HG02798 (cell line): ENCODE results near the gene ITPKB.

Experiments
- ATAC-seq: cut with Tn5 transposase; IDR thresholded peaks from one replicate; pipeline ENCODE4 v1.9.1; 2021; ENCODE audit warnings: mild to moderate bottlenecking; ENCODE audit not compliant: unreplicated experiment, poor library complexity

The ITPKB gene

DNA sequence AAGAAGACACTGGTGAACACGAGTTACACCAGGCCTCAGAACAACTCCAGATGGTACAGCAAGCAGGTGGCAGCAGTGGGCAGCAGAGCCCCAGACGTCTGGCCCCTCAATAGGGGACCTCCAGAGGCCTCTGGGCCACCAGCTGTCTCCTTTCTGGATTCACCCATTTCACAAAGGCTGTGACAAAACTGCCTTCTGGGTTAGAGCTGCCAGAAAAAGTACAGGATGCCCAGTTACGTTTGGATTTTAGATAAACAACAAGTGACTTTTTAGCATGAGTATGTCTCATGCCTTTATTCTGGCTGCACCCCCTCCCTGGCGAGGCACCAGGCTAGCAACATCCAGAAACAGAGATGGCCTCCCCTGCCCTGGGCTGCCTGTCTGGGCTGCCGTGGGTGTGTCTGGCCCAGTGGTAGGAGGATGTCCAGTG lies 30.1 kb downstream of the ITPKB start:
- ATAC-seq = no peak

DNA sequence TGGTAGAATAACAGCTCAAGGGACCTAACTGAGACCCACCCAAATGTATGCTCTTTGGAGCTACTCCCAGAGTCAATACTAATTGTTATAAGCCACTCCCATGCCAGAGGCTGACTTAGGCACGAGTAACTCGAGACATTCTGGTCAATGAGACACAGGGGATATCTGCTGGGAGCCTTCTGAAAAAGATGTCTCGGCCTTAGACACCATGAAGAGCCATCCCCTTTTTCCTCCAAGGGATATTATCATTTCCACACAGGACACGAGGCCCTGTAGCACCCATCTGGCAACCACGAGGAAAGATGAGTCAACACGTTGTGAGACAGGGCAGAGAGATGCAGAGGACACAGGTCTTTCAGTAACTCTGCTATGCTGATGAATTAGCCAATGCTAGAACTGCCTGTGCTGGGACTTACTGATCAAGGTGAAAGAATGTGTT lies 30.7 kb downstream of the ITPKB start:
- ATAC-seq = no peak

DNA sequence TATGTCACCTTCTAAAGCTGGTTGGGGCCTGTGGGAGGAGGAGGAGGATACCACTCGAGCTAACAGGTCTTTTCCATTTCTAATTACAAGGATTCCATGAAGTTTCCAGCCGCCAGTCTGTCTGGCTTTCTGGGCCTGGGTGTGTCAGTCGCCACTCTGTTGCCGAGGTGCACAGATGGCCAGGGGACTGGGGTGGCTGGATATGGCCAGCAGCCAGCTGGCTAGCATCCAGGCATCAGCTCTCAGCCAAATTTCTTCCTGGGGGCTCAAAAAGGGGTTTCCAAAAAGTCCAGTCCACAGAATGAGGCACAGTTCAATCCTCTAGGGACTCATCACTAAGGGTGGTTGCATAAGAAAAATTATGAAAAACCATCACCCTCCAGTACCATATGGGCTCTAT lies 32.4 kb downstream of the ITPKB start:
- no peak for ATAC-seq

DNA sequence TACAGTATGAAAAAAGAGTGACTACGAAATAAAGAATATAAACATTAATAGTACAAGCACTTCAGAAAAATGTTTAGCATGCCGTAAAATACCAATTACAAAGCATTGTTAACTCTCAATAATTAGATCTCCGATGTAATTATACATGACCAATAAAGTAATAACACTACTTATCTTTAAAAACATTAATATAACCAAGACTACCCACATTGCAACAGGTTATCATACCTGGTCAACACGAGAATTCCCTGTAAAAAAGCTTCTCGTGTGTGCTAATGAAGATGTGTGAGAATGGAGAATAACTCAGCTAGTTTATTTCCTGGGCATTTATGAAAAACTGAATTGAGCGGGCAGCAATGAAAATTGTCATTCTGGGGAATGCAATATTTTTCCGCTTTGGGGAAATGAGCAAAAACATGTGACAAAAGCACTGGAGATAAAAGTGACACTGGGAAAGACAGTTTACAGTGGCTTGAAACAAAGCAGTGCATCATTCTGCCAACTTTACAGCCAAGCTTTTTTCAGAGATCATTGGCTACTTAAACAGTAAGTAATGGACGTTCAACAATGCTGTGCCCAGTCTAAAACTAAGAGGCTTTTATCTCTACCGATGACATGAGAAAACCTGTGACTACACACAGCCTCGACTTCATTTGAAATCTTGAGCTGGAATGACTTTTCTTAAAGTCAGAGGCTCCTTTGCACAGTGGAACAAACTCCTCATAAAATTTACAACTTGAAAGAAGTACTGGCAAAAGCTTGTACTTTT lies 34.7 kb downstream of the ITPKB start:
- no peak for ATAC-seq

DNA sequence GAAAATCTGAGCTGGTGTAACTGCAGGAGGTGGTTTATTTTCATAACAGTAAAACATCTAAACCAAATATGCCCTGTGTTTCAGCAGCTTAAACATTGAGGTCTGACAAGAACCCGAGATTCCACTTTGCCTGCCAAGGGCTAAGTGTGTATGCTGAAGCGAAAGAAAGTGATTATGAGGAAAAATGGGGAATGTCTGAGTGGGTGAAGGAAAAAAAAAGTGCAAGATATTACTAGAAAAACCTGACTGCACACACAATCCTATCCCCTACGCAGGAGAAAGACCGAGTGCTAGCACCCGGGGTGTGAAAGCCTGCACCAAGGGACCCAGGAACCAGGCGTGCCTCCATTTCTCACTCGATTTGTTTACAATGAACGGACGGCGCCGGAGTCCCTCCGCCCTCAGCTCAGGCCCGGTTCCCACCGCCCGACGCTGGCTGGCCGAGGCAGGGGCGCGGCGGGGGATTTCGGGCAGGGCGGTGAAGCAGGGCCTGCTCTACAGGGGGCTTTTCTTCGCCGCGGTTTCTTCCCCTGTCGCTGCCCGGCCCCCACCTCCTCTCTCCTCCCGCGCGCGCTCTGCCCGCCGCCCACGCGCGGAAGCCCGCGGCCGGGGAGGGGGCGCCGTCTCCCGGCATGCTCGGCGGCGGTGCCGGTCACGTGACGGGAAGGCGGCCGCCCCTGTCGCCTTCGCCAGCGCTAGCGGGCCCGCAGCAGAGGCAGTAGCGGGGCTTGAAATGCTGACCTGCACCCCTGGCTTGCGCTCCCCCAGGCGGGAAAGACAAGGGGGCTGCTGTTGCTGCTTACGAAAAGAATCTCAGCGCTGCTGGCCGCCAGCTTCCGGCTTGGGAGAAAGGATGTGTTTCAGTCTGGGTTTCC lies 35.9 kb downstream of the ITPKB start:
- peak; percentile 91 for ATAC-seq

DNA sequence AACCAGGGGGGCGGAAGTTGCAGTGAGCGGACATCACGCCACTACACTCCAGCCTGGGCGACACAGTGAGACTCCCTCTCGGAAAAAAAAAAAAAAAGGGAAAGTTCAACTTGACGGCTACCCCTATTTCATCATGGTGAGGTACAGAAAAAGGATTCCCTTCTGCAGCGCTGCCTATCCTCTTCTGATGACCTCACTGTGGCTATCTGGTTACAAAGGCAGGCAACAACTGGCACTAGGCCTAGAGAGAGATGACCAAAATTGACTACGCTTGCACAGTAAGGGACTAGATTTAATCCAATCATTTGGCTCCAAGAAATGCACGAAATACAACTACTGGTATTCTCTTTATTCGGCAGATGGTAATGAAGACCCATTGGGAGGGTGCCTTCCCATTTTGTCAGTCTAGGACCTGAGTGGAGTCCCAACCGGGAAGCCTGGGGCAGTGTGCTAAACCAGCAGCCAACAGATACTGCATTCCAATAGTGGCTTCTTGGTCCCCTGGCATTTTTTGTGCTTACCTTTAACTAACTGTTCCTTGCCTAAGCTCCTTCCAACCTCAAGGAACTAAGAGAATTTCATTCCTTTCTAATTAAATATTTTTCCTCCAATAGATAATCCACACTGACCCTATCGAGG lies 36.6 kb downstream of the ITPKB start:
- ATAC-seq = no peak

DNA sequence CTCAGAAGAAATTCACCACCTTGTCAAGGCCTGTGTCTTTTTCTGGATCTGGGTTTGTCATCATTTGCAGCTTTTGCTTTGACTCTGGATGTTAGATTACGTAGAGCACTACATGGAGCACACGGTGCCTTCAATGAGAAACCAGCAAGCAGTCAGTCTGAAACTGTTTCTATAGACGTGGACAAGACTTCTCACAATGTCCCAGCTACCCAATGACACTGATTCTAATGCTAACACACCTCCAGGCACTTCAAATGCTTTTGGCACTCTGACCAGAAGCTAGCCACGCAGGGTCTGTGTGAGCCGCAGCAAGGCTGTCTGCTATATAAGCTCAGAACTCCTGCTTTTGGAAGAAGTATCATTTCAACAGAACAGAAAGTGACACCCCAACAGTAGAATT lies 38.2 kb downstream of the ITPKB start:
- no peak for ATAC-seq

DNA sequence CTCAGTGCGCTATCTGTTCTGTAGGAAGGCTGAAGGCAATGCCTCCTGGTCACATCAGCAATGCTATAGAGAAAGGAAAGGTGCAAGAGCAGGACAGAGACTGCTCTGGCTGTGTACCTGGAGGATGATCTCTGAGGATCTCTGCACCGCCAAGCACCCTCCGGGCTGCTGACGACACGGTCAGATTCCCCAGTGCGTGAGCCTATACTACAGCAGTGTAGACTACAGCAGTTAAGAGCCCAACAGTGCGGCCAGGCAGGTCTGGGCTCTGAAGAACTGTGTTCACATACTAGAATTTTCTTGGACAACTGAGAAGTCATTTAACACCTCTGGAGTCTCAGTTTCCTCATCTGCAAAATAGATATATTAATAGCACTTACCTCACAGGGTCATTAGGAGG lies 39.9 kb downstream of the ITPKB start:
- no peak for ATAC-seq

DNA sequence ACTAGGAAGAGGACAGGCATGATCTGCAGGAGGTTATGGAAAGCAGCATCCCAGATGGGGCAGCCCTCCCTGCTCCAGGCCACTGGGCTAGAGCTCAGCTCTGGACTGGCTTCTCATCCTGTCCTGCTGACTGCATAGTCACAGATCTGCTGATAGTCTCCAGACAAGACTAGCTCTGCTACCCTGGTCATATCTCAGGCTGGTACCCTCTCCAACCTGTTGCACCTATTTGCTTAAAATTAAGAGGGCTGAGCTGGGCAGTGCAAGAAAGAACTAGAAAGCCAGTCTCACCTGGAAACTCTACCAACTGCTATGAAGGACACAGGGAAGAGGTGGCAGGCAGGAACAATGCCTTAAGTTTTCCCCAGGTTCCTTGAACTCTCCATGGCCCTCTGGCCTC lies 40.4 kb downstream of the ITPKB start:
- ATAC-seq = no peak

DNA sequence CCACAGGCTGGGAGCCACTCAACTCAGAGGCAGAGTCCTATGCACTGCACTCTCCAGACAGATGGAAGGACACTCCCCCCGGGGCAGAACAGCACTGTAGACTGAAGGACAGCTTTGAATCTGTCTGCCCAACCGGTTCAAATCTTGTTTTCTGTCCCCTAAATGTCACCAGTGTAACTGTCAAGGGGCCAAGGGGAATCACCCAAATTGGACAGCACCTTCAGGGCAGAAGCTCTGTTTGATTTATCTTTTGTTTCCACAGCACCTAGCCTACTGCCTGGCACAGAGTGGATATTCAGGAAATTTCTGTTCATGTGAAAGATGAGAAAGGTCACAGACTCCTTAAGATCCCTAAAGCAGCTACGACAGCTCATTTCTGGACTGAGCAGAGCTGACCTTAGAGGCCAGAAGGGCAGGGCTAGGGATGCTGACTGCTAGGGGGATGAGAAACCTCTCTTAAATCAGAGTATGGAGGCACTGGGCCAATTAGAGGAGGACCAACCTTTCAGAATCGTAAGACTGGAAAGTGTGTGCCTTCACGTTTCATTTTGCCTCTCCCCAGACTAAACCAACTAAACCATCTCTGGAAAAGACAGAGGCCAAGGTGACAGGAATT lies 41.0 kb downstream of the ITPKB start:
- peak; percentile 13 for ATAC-seq

DNA sequence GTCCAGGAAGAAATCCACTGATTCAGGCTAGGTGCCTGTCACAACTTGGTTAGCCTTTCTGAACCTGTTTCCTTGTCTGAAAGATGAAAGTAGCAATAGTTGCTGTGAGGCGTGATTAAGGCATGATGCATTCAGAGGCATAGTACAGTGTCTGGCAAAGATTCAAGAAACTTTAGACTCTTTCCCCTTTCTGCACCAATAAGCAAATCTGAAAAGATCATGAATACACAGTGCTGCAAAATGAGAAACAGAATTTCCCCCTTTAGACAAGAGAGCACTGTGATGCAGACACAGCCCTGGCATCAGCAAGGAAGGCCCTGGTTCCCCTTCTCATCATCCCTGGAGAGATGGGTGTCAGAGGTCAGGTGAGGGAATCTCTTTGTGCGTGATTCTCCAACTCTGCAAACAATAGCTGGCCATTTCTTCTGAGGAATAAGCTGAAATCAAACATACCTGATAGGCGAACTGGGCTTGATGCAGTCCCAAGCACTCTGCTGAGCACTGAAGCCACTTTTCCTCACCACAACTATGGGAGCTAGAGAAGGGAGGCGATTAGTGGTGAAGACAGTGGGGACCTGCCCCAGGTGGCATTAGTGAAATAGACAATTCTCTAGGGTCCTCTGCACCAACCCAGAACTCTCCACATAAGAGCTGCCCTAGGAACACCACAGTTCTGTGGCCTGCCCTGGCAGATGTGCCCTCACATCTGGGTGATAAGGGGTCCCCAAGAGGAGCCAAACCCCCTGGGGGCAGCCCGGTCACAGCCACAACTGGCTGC lies 41.7 kb downstream of the ITPKB start:
- peak; percentile 64 for ATAC-seq

DNA sequence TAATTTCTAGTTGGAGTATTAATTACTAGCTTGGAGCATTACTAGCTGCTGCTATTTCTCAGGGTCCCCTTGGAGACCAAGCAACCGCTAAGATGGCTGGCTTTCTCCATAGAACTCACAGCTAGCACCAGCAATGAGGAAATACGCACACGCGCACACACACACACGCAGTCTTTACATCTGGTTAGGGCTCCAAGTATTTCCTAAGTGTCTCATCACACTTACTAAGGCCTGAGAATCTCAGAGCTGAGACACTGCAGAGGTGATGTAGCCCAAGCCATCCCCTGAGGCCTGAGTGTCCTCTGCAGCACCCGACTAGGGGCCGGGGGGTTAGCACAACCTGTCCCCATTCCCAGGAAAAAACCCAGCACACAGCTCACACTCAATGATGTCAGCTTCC lies 42.5 kb downstream of the ITPKB start:
- ATAC-seq = no peak

DNA sequence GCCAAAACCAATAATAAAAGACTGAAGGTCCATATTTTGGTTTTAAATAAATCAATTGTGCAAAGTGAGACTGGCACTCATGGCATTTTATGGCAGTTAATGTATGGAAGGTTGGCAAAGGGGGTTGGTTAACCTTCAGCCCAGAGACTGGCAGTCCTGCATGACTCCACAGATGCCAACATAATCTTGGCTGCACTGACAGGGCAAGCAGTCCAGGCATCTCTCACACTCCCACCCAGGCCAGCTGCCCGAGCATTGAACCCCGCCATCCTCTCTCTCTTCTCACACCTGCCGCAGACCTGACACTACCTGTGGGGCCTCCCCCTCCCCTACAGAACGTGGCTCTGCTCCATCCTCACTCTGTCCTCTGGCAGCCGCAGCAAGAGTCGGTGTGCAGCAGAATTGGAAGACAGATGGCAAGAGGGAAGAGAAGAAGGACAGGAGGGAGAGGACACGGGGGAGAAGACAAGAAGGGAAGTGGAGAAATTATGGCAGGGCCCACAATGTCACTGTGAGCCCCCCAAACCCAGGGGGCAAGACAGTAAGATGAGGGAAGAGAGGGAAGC lies 43.7 kb downstream of the ITPKB start:
- ATAC-seq = no peak

DNA sequence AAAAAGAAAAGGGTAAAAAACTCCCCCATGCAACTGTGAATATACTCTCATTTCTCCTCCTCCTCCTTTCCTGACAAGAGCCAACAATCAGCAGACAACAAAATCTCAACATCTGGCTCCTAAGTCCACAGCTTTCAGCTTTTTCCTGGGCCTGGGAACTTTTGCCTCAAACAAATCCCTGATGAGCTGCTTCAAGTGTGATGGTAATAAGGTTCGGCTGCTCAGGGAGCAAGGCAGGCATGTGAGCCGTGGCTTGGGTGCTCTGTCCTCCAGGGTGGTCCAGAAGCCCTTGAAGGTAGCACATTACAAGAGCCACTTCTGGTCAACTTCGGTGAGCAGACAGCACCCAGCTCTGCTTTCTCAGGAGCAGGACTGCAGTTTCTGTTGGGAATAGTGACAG lies 46.3 kb downstream of the ITPKB start:
- no peak for ATAC-seq

DNA sequence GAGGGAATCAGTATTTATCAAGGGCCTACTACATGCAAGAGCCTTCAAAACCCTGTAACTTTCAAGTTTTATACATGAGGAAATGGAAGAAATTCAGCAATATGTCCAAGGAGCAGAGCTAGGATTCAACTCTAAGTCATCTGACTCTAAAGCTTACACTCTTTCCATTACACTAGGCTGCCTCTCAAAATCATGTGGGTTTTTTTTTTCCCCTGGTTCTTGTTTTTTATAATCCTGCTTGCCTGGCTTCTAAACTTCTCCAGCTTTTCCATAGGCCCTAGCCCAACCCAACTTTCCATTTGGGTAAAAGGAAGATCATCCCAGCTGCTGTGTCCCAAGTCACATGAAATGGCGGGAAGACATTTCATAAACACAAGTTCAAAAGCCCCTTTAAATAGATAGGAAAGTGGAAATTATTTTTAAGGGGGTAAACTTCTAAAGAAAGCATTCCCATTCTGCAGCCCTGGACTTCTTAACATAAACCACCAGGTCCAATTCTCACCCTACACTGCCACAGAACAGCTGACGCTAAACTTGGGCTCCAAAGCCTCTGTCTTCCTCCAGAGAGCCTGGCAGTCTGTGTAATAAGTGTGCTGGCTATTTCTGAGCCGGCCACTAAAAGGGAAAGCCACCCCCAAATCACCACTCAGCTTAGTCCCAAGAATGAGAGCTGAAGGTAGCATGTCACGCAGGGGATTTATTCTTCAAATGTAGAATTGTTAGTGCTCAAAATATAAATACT lies 46.9 kb downstream of the ITPKB start:
- no peak for ATAC-seq

DNA sequence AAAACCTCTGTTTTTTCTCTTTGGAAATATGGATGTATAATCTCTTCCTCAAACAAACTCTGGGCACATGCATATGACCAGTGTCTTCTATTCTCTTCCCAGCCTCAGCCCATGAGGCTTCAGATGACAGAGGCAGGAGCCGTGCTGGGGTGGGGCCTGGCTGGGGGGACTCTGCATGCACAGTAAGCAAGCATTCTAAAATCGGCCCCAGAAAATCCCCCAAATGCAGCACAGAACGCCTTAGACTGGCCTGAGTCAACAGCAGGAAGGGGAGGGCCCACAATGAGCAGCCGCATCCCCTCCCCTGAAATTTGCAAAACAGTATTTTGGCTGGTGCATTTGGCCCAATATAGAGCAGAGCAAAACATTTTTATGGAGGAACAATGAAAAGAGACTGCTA lies 47.8 kb downstream of the ITPKB start:
- no peak for ATAC-seq

DNA sequence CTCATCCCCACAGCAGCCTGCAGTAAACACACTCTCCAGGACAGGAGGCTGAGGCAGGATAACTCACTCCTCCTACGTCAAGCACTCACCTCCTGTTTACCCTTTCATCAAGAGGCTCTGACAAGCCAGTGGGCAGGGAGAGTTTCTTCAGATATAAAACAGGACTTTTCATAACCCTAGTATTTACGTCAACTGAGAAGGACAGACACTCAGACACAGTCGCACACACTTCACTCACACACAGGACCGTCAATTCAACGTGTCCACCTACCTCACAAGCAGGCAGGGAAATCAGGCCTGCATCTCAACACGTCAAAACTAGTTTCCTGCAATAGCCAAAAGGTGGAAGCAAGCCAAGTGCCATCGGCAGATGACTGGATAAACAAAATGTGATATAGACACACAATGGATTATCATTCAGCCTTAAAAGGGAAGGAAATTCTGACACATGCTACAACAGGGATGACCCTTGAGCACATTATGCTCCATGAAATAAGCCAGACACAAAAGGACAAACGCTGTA lies 48.6 kb downstream of the ITPKB start:
- ATAC-seq = no peak

DNA sequence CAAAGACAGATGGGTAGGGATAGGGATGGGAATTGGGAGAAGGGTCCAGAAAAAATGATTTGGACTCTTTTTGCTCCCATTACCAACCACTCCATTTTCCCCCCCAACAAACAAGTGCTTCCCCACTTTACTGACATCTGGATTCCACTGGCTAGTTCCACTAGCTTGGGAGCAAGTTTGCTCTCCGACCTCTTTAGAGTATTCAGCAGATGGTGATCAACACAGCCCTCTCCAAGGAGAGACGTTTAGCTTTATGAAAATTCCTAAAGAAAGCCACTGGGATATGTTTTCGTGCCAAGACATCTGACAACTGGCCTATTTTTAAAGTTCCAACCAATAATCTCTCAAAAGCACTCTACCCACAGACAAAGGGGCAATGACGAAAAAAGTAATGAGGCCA lies 50.3 kb downstream of the ITPKB start:
- ATAC-seq = no peak
